Prostate gland (tissue), 2 donors: ENCODE data around the gene PCDHGA7.

ENCODE experiments used
- CTCF ChIP-seq, 4 experiments: fragments of 200-600 bp in 2 of 4; fragments of 450-650 bp in 2 of 4; sonication (generic) in 2 of 4; IDR thresholded peaks; 1 replicate in 3 of 4; 2 replicates in 1 of 4; pipeline ENCODE4 v1.5.1; 2016 to 2019; ENCODE audit warnings: antibody characterized with exemption in 4 of 4, mild to moderate bottlenecking in 2 of 4, moderate library complexity in 2 of 4
- POLR2A ChIP-seq: fragments of 450-650 bp; IDR thresholded peaks from one replicate; pipeline ENCODE4 v1.6.1; 2016; ENCODE audit warnings: antibody characterized with exemption, mild to moderate bottlenecking

- no peak for TF ChIP-seq CTCF (IDR thresholded peaks at IDR 0.05)
- TF ChIP-seq POLR2A: no peak
These were observed 38.5 kb upstream of the PCDHGA7 start for GRCh38 chr5:141343953-141344463.
